HEK293 (cell line): Measurements from ENCODE around the gene RGL2.

Experiments used
- IKZF3 ChIP-seq: fragments of 450-650 bp; IDR thresholded peaks from 2 replicates; pipeline ENCODE4 v1.5.0; 2018; ENCODE audit warnings: missing biosample characterization, mild to moderate bottlenecking, missing genetic modification characterization, moderate library complexity
- KLF16 ChIP-seq: fragments of 450-650 bp; formaldehyde crosslinking; IDR thresholded peaks from 2 replicates; pipeline ENCODE4 v1.5.1; 2017; ENCODE audit warnings: missing biosample characterization, missing genetic modification characterization
- KLF7 ChIP-seq: fragments of 450-650 bp; formaldehyde crosslinking; IDR thresholded peaks from 2 replicates; pipeline ENCODE4 v1.5.1; 2016; ENCODE audit warnings: missing biosample characterization, missing genetic modification characterization, borderline replicate concordance
- MYNN ChIP-seq: fragments of 450-650 bp; formaldehyde crosslinking; IDR thresholded peaks from 2 replicates; pipeline ENCODE4 v1.5.1; 2016; ENCODE audit warnings: missing biosample characterization, missing genetic modification characterization, borderline replicate concordance
- REPIN1 ChIP-seq: fragments of 450-650 bp; formaldehyde crosslinking; IDR thresholded peaks from 2 replicates; pipeline ENCODE4 v1.5.1; 2017; ENCODE audit warnings: missing biosample characterization, missing genetic modification characterization, low read depth
- SCRT2 ChIP-seq: fragments of 450-650 bp; formaldehyde crosslinking; IDR thresholded peaks from 2 replicates; pipeline ENCODE4 v1.5.1; 2016; ENCODE audit warnings: missing biosample characterization, missing genetic modification characterization
- SETDB1 ChIP-seq: IDR thresholded peaks from one replicate; pipeline ENCODE4 v1.6.1; 2017; ENCODE audit warnings: mild to moderate bottlenecking, low read length, moderate library complexity, mixed read lengths; ENCODE audit not compliant: insufficient read length
- TRIM28 ChIP-seq: IDR thresholded peaks from 2 replicates; pipeline ENCODE4 v1.6.1; 2011; ENCODE audit warnings: low read length, control low read depth, borderline replicate concordance
- YY1 ChIP-seq: fragments of 450-650 bp; formaldehyde crosslinking; IDR thresholded peaks from 2 replicates; pipeline ENCODE4 v1.5.1; 2018; ENCODE audit warnings: missing biosample characterization, missing genetic modification characterization
- ZBTB1 ChIP-seq: fragments of 450-650 bp; formaldehyde crosslinking; IDR thresholded peaks from 2 replicates; pipeline ENCODE4 v1.5.1; 2016; ENCODE audit warnings: missing biosample characterization, missing genetic modification characterization
- ZBTB26 ChIP-seq: fragments of 450-650 bp; formaldehyde crosslinking; optimal IDR thresholded peaks from 2 replicates; pipeline ENCODE3; 2016; ENCODE audit warnings: missing biosample characterization, mild to moderate bottlenecking, missing genetic modification characterization
- ZBTB44 ChIP-seq: fragments of 450-650 bp; IDR thresholded peaks from 2 replicates; pipeline ENCODE4 v1.5.1; 2018; ENCODE audit warnings: missing biosample characterization, mild to moderate bottlenecking, missing genetic modification characterization
- ZBTB8A ChIP-seq: fragments of 450-650 bp; formaldehyde crosslinking; IDR thresholded peaks from 2 replicates; pipeline ENCODE4 v1.5.1; 2016; ENCODE audit warnings: missing biosample characterization, missing genetic modification characterization
- ZFHX2 ChIP-seq: fragments of 450-650 bp; formaldehyde crosslinking; conservative IDR thresholded peaks from 2 replicates; pipeline ENCODE4 v1.5.1; 2016; ENCODE audit warnings: missing biosample characterization, missing genetic modification characterization
- ZFP69B ChIP-seq: fragments of 450-650 bp; formaldehyde crosslinking; IDR thresholded peaks from 2 replicates; pipeline ENCODE4 v1.5.1; 2016; ENCODE audit warnings: missing biosample characterization, missing genetic modification characterization
- ZNF112 ChIP-seq: fragments of 450-650 bp; formaldehyde crosslinking; IDR thresholded peaks from 2 replicates; pipeline ENCODE4 v1.5.0; 2017; ENCODE audit warnings: missing biosample characterization, missing genetic modification characterization
- ZNF157 ChIP-seq: fragments of 450-650 bp; formaldehyde crosslinking; IDR thresholded peaks from 2 replicates; pipeline ENCODE4 v1.5.1; 2016; ENCODE audit warnings: missing biosample characterization, missing genetic modification characterization
- ZNF16 ChIP-seq: fragments of 450-650 bp; formaldehyde crosslinking; IDR thresholded peaks from 2 replicates; pipeline ENCODE4 v1.5.1; 2016; ENCODE audit warnings: low read depth, missing biosample characterization, missing genetic modification characterization
- ZNF2 ChIP-seq: fragments of 450-650 bp; formaldehyde crosslinking; IDR thresholded peaks from 2 replicates; pipeline ENCODE4 v1.5.1; 2016; ENCODE audit warnings: missing biosample characterization, missing genetic modification characterization
- ZNF202 ChIP-seq: fragments of 450-650 bp; formaldehyde crosslinking; IDR thresholded peaks from 2 replicates; pipeline ENCODE4 v1.5.1; 2016; ENCODE audit warnings: missing biosample characterization, missing genetic modification characterization, borderline replicate concordance
- ZNF211 ChIP-seq: fragments of 450-650 bp; formaldehyde crosslinking; IDR thresholded peaks from 2 replicates; pipeline ENCODE4 v1.5.1; 2016; ENCODE audit warnings: low read depth, missing biosample characterization, missing genetic modification characterization
- ZNF239 ChIP-seq: fragments of 450-650 bp; formaldehyde crosslinking; IDR thresholded peaks from 2 replicates; pipeline ENCODE4 v1.5.1; 2016; ENCODE audit warnings: missing biosample characterization, missing genetic modification characterization
- ZNF274 ChIP-seq, 2 experiments: fragments of 200-500 bp in 1 of 2; fragments of 450-650 bp in 1 of 2; sonication (Bioruptor generic) in 1 of 2; formaldehyde crosslinking in 1 of 2; IDR thresholded peaks; 2 replicates each; pipeline versions ENCODE4 v1.5.1 to v1.6.1; 2014 to 2016; ENCODE audit warnings: borderline replicate concordance in 1 of 2, inconsistent platforms in 1 of 2, low read length in 1 of 2, missing biosample characterization in 1 of 2, missing genetic modification characterization in 1 of 2
- ZNF341 ChIP-seq: fragments of 450-650 bp; formaldehyde crosslinking; IDR thresholded peaks from 2 replicates; pipeline ENCODE4; 2016; ENCODE audit warnings: low read depth, missing biosample characterization, missing genetic modification characterization
- ZNF398 ChIP-seq: fragments of 450-650 bp; formaldehyde crosslinking; IDR thresholded peaks from 2 replicates; pipeline ENCODE4 v1.5.1; 2017; ENCODE audit warnings: missing biosample characterization, missing genetic modification characterization
- ZNF423 ChIP-seq: fragments of 450-650 bp; formaldehyde crosslinking; IDR thresholded peaks from 2 replicates; pipeline ENCODE4 v1.5.1; 2016; ENCODE audit warnings: missing biosample characterization, missing genetic modification characterization
- ZNF501 ChIP-seq: fragments of 450-650 bp; formaldehyde crosslinking; IDR thresholded peaks from 2 replicates; pipeline ENCODE4 v1.5.1; 2016; ENCODE audit warnings: missing biosample characterization, missing genetic modification characterization
- ZNF510 ChIP-seq: fragments of 450-650 bp; formaldehyde crosslinking; IDR thresholded peaks from 2 replicates; pipeline ENCODE4 v1.5.1; 2018; ENCODE audit warnings: mild to moderate bottlenecking, missing genetic modification characterization, missing biosample characterization; ENCODE audit not compliant: insufficient replicate concordance
- ZNF558 ChIP-seq: fragments of 450-650 bp; formaldehyde crosslinking; IDR thresholded peaks from 2 replicates; pipeline ENCODE4 v1.5.1; 2016; ENCODE audit warnings: missing biosample characterization, missing genetic modification characterization
- ZNF624 ChIP-seq: fragments of 450-650 bp; formaldehyde crosslinking; IDR thresholded peaks from 2 replicates; pipeline ENCODE4 v1.5.1; 2017; ENCODE audit warnings: missing biosample characterization, missing genetic modification characterization
- ZNF629 ChIP-seq: fragments of 450-650 bp; formaldehyde crosslinking; IDR thresholded peaks from 2 replicates; pipeline ENCODE4 v1.5.1; 2017; ENCODE audit warnings: missing biosample characterization, missing genetic modification characterization
- ZNF701 ChIP-seq: fragments of 450-650 bp; formaldehyde crosslinking; IDR thresholded peaks from 2 replicates; pipeline ENCODE4 v1.5.1; 2016; ENCODE audit warnings: missing biosample characterization, missing genetic modification characterization
- ZNF76 ChIP-seq: fragments of 450-650 bp; formaldehyde crosslinking; IDR thresholded peaks from 2 replicates; pipeline ENCODE4; 2016; ENCODE audit warnings: low read depth, missing biosample characterization, missing genetic modification characterization, borderline replicate concordance
- ZNF792 ChIP-seq: fragments of 450-650 bp; formaldehyde crosslinking; IDR thresholded peaks from 2 replicates; pipeline ENCODE4 v1.5.1; 2016; ENCODE audit warnings: missing biosample characterization, missing genetic modification characterization
- ZSCAN23 ChIP-seq: fragments of 450-650 bp; formaldehyde crosslinking; IDR thresholded peaks from 2 replicates; pipeline ENCODE4 v1.5.1; 2016; ENCODE audit warnings: missing biosample characterization, missing genetic modification characterization

RGL2 gene

GRCh38 chr6:33271468-33272274 is 27.1 kb downstream of the RGL2 start, which contains the start of the genes RPS18 and VPS52 (continued):
- TF ChIP-seq ZNF211 (tag by site-specific recombination), result no peak
- peak; percentile 91 for TF ChIP-seq ZNF629
- no peak for TF ChIP-seq ZBTB44 (tag by site-specific recombination)
- peak; percentile 44 for TF ChIP-seq ZBTB26
- TF ChIP-seq ZNF239, result no peak
- TF ChIP-seq ZNF112 (tag by site-specific recombination), result no peak
- no peak for TF ChIP-seq ZNF510 (tag by site-specific recombination)
- TF ChIP-seq KLF7 (tag by site-specific recombination), result 0 out of 2 replicates have a peak, but pooled peaks have one; percentile 23
- TF ChIP-seq ZNF16 (tag by site-specific recombination), result 0 out of 2 replicates have a peak, but pooled peaks have one; percentile 49
- TF ChIP-seq ZNF274 (IDR thresholded peaks at IDR 0.05; ENCODE audit: low read length), result no peak
- TF ChIP-seq ZNF274 (tag by site-specific recombination; IDR thresholded peaks at IDR 0.05; ENCODE audit: borderline replicate concordance), result no peak
- TF ChIP-seq ZFP69B (tag by site-specific recombination), result peak; percentile 10; the same call in 1 of the 2 replicates
- TF ChIP-seq SETDB1, result no peak
- peak; percentile 84; the same call in 1 of the 2 replicates for TF ChIP-seq TRIM28
- TF ChIP-seq YY1, result peak; percentile 99
- no peak for TF ChIP-seq ZNF157 (tag by site-specific recombination)
- TF ChIP-seq IKZF3 (tag by site-specific recombination), result no peak; the same call in 1 of the 2 replicates
- TF ChIP-seq ZNF558 (tag by site-specific recombination), result peak; percentile 70
- peak; percentile 40; the same call in 1 of the 2 replicates for TF ChIP-seq MYNN
- TF ChIP-seq ZNF2 (tag by site-specific recombination), result peak; percentile 95
- TF ChIP-seq ZNF76 (tag by site-specific recombination), result no peak; the same call in none of the 2 replicates
- peak; percentile 47; the same call in 1 of the 2 replicates for TF ChIP-seq ZNF341 (tag by site-specific recombination)
- TF ChIP-seq REPIN1 (tag by site-specific recombination), result 0 out of 2 replicates have a peak, but pooled peaks have one; percentile 12
- TF ChIP-seq ZNF701 (tag by site-specific recombination), result no peak
- TF ChIP-seq SCRT2 (tag by site-specific recombination), result 0 out of 2 replicates have a peak, but pooled peaks have one; percentile 62
- peak; percentile 51; the same call in 1 of the 2 replicates for TF ChIP-seq KLF16 (tag by site-specific recombination)
- no peak for TF ChIP-seq ZNF792 (tag by site-specific recombination)
- TF ChIP-seq ZNF423 (tag by site-specific recombination), result 0 out of 2 replicates have a peak, but pooled peaks have one; percentile 10
- no peak for TF ChIP-seq ZNF202 (tag by site-specific recombination)
- peak; percentile 66 for TF ChIP-seq ZBTB8A (tag by site-specific recombination)
- no peak for TF ChIP-seq ZFHX2
- no peak for TF ChIP-seq ZBTB1
- TF ChIP-seq ZSCAN23 (tag by site-specific recombination), result peak; percentile 37; the same call in 1 of the 2 replicates
- no peak for TF ChIP-seq ZNF624 (tag by site-specific recombination)
- TF ChIP-seq ZNF398 (tag by site-specific recombination), result no peak
- peak; percentile 99 for TF ChIP-seq ZNF501
- TF ChIP-seq, all 188 proteins: peak for 79
